HL-60 (cell line): Measurements from ENCODE around the gene CPNE2.

Source experiments
- GABPA ChIP-seq: IDR thresholded peaks from 2 replicates; pipeline ENCODE4 v1.6.1; 2012; ENCODE audit warnings: low read depth
- POLR2AphosphoS5 ChIP-seq: IDR thresholded peaks from 2 replicates; pipeline ENCODE4 v1.6.1; 2012; ENCODE audit warnings: low read depth
- SPI1 ChIP-seq: IDR thresholded peaks from 2 replicates; pipeline ENCODE4 v1.6.1; 2012; ENCODE audit warnings: low read depth, mild to moderate bottlenecking, borderline replicate concordance
- TF ChIP-seq, protein P1 (sequence below): IDR thresholded peaks from one replicate; pipeline ENCODE4 v1.5.1; 2011; ENCODE audit warnings: low read length, control low read depth, inconsistent platforms; ENCODE audit not compliant: insufficient read depth
- TF ChIP-seq, protein P2 (sequence below): IDR thresholded peaks from 2 replicates; pipeline ENCODE4 v1.6.1; 2012; ENCODE audit warnings: low read depth; ENCODE audit not compliant: insufficient replicate concordance

DNA sequence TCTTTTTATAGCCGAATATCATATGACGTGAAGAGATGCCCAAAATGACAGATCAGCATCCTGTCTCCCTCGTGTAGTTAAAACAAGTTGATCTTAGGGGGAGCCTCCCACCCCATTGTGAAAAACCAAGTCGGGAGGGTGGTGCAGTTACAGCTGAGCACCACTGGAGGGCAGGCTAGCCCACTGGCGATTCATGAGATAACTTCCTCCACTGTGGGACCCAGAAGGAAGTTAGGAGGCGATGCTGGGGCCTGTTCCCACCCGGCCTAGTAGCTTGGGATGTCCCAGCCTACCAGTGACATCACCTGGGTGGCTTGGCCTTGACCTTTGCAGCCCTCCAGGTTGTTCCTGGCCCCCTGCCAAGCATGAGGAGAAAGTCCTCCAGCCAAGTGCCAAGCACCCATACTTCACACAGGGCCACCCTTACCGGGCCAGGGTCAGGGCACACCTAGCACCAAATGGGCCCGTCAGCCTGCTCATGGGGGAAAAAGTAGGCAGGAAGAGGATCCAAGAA, 8.1 kb upstream of the CPNE2 start:
- TF ChIP-seq GABPA (no peak), SPI1 (no peak; the same call in 1 of the 2 replicates), POLR2AphosphoS5 (peak; percentile 74)
- TF ChIP-seq, protein P1, sequence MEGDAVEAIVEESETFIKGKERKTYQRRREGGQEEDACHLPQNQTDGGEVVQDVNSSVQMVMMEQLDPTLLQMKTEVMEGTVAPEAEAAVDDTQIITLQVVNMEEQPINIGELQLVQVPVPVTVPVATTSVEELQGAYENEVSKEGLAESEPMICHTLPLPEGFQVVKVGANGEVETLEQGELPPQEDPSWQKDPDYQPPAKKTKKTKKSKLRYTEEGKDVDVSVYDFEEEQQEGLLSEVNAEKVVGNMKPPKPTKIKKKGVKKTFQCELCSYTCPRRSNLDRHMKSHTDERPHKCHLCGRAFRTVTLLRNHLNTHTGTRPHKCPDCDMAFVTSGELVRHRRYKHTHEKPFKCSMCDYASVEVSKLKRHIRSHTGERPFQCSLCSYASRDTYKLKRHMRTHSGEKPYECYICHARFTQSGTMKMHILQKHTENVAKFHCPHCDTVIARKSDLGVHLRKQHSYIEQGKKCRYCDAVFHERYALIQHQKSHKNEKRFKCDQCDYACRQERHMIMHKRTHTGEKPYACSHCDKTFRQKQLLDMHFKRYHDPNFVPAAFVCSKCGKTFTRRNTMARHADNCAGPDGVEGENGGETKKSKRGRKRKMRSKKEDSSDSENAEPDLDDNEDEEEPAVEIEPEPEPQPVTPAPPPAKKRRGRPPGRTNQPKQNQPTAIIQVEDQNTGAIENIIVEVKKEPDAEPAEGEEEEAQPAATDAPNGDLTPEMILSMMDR: peak; percentile 98
- TF ChIP-seq, protein P2, sequence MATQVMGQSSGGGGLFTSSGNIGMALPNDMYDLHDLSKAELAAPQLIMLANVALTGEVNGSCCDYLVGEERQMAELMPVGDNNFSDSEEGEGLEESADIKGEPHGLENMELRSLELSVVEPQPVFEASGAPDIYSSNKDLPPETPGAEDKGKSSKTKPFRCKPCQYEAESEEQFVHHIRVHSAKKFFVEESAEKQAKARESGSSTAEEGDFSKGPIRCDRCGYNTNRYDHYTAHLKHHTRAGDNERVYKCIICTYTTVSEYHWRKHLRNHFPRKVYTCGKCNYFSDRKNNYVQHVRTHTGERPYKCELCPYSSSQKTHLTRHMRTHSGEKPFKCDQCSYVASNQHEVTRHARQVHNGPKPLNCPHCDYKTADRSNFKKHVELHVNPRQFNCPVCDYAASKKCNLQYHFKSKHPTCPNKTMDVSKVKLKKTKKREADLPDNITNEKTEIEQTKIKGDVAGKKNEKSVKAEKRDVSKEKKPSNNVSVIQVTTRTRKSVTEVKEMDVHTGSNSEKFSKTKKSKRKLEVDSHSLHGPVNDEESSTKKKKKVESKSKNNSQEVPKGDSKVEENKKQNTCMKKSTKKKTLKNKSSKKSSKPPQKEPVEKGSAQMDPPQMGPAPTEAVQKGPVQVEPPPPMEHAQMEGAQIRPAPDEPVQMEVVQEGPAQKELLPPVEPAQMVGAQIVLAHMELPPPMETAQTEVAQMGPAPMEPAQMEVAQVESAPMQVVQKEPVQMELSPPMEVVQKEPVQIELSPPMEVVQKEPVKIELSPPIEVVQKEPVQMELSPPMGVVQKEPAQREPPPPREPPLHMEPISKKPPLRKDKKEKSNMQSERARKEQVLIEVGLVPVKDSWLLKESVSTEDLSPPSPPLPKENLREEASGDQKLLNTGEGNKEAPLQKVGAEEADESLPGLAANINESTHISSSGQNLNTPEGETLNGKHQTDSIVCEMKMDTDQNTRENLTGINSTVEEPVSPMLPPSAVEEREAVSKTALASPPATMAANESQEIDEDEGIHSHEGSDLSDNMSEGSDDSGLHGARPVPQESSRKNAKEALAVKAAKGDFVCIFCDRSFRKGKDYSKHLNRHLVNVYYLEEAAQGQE: no peak
